NOMO-1 (cell line): ENCODE results near the gene ORAI1.
"Not testable (repeated sequence)": the region's sequence is repeated elsewhere in the genome, so short reads cannot be mapped to it uniquely, and the experiment has no call there.

Experiments used
- DNase-seq, 2 experiments: peaks; one replicate each; lab custom pipeline; 2025; ENCODE audit not compliant: unreplicated experiment in 2 of 2; lab: John Stamatoyannopoulos, UW

ORAI1 gene

DNA sequence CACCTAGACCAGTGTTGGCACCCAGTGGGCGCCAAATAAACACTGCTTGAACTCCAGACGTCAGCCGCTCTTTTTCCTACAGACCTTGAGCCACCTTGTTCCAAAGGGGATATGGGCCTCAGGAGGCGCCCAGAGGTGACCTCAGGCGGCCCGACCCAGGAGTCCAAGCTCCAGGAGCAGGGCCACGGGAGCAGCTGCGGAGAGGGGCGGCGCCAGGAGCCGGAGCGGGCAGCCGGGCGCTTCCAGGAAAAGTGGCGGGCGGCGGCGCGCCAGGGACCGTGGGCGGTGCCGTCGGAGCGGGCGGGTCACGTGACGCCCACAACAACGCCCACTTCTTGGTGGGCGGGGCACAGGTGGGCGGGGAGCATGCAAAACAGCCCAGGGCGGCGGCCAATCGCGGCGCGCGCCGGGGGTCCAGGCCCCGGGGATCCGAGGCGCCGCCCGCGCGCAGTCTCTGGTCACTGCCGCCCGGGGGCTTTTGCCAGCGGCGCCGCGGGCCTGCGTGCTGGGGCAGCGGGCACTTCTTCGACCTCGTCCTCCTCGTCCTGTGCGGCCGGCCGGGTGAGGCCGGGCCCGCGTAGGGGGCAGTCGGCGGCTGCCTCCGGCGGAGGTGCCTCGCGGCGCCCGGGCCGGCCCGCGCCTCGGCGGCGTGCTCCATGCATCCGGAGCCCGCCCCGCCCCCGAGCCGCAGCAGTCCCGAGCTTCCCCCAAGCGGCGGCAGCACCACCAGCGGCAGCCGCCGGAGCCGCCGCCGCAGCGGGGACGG lies at the start of gene ORAI1:
TSS of gene ORAI1 (plus strand) at position 444 of the 766 bp plus-strand sequence.
- DNase-seq = peak; percentile 83 to 93

- no peak for DNase-seq
These were observed 49.4 kb upstream of the ORAI1 start for GRCh38 chr12:121576851-121577391.

DNA sequence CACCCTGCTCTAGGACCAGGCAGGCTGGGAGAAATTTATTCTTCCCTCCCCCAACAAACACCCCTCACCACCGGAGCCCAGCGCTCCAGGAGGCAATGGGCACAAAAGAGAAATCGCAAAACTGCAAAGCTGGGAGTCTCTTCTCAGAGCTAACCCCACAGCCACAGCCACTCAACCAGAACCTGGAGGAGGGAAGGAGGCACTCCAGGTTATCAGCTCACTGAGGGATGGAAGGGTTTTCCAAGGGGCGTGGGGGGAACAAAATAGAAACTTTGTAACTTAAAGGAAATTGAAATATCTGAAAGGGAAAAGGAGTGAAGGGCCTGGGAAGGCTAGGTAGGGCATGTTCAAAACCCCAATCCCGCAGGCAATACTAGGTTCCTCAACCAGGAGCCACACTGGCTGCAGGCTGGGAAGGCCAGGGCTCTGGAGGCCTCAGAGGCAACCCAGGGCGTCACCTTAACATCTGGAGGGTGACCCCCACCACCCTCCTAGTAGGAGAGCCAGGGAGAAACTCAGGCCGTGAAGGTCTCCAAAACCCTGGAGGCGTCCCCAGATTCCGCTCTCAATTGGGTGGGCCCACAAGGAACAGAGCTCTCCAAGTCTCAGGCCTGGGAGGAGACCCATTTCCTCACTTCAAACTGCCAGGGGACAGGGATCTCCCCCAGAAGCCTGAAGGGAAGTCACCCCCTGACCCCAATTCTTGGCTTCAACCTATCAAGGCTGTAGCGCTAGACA lies 48.7 kb upstream of the ORAI1 start:
- no peak for DNase-seq

DNA sequence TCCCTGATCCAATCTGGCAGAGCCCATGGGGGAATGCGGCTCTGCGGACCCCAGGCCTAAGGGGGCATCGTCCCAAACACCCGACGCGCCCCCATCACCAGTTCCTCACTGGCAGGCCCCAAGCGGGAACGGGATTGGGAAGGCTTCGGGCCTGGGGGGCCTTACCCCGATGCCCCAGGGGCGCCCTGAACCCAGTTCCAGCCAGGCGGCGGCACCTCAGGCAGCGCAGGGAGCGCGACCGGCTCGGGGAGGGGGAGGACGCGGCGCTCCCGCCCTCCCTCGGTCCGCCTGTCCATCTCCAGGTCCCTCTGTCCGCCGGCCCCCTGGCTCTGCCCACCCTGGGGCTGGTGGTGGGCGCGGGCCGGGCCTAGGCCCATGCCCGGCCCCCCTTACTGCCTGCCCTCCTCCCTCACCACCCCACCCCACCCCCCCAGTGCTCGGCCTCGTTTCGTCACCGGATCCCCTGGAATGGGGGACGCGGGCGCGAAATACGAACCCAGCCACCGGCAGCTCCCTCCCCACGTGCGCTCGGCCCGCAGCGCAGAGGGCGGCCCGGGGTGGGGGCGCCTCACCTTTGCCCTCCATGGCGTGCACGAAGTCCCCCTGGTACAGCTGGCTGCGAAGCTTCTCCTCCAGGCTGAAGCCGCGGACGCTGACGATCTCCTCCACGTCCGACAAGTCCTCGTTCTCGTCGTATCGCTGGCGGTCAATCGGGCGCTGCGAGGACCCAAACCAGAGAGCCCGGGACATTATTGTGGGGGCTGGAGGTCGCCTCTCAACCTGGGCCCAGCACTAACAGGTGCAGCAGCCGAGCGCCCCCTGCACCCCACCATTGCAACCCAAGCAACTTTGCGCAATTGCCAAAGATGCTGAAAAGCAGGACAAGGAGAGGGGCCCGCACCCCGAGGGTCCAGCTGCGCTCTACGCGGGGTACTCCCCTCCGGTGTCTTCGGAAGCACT lies 47.8 kb upstream of the ORAI1 start:
- DNase-seq = no peak

DNA sequence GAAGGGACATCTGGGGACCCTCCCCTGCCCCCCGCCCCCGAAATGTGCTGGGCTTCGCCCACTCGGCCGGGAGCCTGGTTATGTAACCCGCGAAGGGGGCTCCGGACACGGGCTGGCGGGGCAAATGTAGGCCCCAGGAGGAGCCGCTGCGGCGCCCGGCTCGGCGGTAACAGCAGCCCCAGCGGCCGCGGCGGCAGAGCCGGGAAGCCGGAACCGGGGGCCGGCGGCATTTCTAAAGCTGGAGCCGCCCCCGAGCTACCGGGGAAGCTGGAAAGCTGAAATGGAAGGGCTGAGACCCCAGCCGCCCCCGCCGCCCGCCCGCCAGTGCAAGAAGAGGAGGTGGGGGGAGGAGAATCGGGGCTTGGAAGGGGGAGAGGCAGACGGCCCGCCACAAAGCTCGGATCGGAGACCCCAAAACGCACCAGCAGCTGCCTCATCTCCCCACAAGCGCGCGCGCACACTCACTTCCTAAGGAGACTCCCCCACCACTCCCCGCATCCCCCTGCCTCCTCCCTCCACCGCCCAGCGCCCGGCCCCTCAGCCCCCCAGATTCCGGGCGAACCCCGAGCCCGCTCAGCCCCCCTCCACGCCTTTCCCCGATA lies 47.0 kb upstream of the ORAI1 start:
- DNase-seq = peak in 1 of 2 experiments; percentile 9

GRCh38 chr12:121579981-121580868 lies 46.1 kb upstream of the ORAI1 start:
- peak; percentile 42 to 51 for DNase-seq

DNA sequence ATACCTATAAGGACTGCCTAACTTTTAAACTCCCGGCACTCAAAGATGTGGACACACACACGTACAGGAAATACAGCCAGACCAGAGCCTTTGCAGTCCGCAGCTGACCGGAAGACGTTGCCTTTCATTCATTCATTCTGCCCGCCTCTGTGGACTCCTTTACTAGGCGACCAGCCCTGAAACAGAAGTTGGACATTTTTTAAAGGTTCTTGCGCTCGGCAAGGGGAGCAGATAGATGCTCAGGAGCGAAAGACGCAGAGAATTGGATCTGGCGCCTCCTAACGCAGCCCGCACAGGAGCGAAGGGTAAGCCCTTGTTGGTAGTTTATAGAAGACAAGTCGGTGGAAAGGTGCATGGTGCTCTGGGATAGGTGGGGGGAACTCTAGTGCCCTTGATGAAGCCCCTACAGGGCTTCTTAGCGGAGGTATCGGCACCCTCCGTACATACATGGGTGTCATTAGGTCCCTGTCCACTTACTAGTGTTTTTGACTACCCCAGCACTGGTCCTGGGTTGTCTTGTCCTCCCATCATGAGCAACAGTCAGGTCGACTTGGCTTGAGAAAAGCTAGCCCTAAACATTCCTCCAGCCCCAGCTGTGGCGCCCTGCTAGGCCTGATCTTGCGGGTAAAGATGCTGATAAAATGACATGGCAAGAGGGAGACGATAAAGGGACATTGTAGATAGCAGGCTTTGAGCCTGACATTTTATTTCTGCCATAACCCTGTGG lies 45.2 kb upstream of the ORAI1 start, which contains the start of gene KDM2B:
TSS of gene KDM2B (minus strand) at position 65 of the 727 bp plus-strand sequence. CDS start 112 bp downstream, outside the sequence.
- no peak for DNase-seq

- peak in 1 of 2 experiments; percentile 22 for DNase-seq
These were observed 44.5 kb upstream of the ORAI1 start for GRCh38 chr12:121581686-121582429.

- DNase-seq = no peak
These were observed 43.6 kb upstream of the ORAI1 start for GRCh38 chr12:121582583-121583333.

GRCh38 chr12:121583334-121583661 lies 43.0 kb upstream of the ORAI1 start:
- not testable (repeated sequence) for DNase-seq

DNA sequence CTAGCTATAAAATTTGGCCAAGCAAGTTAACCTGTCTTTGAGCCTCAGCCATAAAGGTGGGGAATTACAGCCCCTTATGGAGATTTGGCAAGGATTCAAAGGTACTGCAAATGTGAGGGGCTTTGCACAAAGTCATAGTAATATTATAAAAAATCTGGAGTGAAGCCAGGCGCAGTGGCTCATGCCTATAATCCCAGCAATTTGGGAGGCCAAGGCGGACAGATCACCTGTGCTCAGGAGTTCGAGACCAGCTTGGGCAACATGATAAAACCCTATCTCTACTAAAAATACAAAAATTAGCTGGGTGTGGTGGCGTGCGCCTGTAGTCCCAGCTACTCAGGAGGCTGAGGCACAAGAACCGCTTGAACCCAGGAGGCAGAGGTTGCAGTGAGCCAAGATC lies 41.4 kb upstream of the ORAI1 start:
- DNase-seq = not testable (repeated sequence)

GRCh38 chr12:121590476-121591143 lies 35.7 kb upstream of the ORAI1 start:
- DNase-seq = no peak

- DNase-seq = no peak
These were observed 34.0 kb upstream of the ORAI1 start for GRCh38 chr12:121592320-121592719.

DNA sequence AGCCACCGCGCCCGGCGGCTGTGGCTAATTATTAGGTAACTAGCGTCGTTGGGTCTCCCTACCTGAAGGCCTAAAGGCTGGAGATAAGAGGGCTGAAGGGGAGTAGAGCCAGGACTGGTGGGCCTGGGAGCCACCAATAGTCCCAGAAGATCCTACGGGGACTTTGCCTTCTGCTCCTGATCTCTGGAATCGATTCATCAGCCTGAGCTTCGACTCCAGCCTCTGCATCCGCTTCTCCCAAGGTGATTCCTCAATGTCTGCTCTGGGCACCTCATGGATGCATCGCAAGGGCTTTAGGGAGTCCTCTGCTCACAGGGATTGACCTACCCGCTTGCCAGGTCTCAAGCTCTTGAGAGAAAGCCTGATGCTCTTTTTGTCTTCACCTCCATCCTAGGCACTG lies 30.8 kb upstream of the ORAI1 start:
- no peak for DNase-seq

DNA sequence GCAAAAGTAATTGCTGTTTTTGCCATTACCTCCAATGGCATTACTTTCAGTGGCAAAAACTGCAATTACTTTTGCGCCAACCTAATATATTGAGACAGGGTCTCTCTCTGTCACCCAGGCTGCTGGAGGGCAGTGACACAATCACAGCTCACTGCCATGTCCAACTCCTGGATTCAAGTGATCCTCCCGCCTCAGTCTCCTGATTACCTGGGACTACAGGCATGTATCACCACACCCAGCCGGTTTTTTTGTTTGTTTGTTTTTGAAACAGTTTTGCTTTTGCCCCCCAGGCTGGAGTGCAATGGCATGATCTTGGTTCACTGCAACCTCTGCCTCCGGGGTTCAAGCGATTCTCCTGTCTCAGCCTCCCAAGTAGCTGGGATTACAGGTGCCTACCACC lies 29.8 kb upstream of the ORAI1 start:
- no peak for DNase-seq

DNA sequence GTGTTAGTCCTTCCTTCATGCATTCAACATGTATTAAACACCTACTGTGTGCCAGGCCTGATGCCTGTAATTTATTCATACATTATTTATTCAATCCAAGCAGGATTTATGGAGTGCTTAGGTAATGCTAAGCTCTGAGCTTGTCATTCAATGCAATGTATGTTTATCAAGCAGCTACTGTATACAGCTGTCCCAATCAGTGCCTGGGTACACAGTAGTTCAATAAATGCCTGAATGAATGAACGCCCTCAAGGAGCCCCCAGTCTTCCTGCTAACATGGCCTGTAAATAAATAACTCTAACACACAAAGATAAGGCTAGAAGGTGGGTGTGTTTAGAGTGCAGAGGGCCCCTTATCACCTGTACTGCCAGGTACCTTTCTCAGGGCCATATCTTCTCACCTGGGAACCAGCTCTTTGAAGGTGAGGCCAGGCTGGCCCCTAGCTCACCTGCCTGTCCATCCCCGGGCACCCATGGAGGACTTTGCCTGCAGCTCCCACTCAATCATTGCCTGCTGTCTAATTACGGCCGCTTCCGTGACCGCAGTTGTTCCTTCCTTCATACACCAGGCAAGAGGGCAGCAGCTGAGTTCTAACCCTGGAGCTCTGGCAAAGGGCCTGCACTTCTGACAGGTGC lies 25.5 kb upstream of the ORAI1 start:
- no peak for DNase-seq
